Endothelial cell of umbilical vein (primary cell): ENCODE results near the gene IP6K1.

Experiments
- POLR2A ChIP-seq: IDR thresholded peaks from 2 replicates; pipeline ENCODE4 v1.6.1; 2012; ENCODE audit warnings: low read depth, mild to moderate bottlenecking, control low read depth, low read length
- TF ChIP-seq, protein P1 (sequence below), 2 donors: IDR thresholded peaks; 1 replicate in 1 of 2; 2 replicates in 1 of 2; pipeline ENCODE4 v1.5.1; 2011; ENCODE audit warnings: low read length in 2 of 2, mild to moderate bottlenecking in 2 of 2, moderate library complexity in 2 of 2, control low read depth in 1 of 2, inconsistent platforms in 1 of 2, low read depth in 1 of 2; ENCODE audit not compliant: insufficient read depth in 1 of 2; ENCODE audit errors: extremely low read depth in 1 of 2

DNA sequence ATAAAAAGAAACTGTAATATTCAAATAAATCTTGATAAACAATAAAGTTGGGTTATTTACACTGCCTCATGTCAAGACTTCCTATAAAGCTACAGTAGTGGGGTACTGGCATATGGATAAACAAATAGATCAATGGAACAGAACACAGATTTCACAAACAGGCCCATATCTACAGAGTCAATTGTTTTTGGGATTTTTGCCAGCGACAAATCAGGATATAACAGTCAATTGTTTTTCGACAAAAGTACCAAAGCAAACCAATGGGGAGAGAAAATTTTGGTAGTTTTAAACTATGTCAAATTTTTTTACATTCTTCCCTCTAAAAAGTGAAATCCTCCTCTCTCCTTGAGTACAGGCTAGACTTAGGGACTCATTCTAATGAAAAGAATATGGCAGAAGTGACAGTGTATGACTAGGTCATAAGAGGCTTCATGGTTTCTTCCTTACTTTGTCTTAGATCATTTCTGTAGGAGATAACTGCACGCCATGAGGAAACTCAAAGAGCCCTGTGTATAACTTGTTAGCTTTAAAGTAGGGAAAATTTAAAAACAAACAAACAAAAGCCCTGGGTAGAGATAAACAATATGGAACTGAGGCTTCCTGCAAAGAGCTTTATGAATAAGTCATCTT, 16.9 kb downstream of the IP6K1 start:
- no peak for TF ChIP-seq POLR2A
- TF ChIP-seq, protein P1, sequence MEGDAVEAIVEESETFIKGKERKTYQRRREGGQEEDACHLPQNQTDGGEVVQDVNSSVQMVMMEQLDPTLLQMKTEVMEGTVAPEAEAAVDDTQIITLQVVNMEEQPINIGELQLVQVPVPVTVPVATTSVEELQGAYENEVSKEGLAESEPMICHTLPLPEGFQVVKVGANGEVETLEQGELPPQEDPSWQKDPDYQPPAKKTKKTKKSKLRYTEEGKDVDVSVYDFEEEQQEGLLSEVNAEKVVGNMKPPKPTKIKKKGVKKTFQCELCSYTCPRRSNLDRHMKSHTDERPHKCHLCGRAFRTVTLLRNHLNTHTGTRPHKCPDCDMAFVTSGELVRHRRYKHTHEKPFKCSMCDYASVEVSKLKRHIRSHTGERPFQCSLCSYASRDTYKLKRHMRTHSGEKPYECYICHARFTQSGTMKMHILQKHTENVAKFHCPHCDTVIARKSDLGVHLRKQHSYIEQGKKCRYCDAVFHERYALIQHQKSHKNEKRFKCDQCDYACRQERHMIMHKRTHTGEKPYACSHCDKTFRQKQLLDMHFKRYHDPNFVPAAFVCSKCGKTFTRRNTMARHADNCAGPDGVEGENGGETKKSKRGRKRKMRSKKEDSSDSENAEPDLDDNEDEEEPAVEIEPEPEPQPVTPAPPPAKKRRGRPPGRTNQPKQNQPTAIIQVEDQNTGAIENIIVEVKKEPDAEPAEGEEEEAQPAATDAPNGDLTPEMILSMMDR (IDR thresholded peaks at IDR 0.05; ENCODE audit: extremely low read depth in 1 of 2, insufficient read depth in 1 of 2, low read depth in 1 of 2, low read length in 2 of 2): no peak
